Panc1 (cell line): ENCODE measurements around the gene PCDH8. TPM values are rescaled to one million over a fixed set of nuclear protein-coding genes. Genes with fewer than 3 reads are reported as not detected.

Experiments used
- ATAC-seq: fragments of 200-7000 bp; cut with Tn5 transposase; 2 replicates; pipeline ENCODE4 v1.9.1; 2020; ENCODE audit warnings: mild to moderate bottlenecking, moderate library complexity
- BruUV-seq: library from RNA; stranded (reverse); fragments of 400-500 nt; replicated peaks from 2 replicates; lab custom pipeline; 2021; lab: Mats Ljungman, UMichigan
- CTCF ChIA-PET: fragments of 300-600 bp; sonication (Branson Sonifier 250); formaldehyde crosslinking; loops from one replicate; lab custom pipeline; 2022; ENCODE audit warnings: antibody characterized with exemption; lab: Charles Lee
- POLR2A ChIA-PET: fragments of 300-600 bp; sonication (Branson Sonifier 250); formaldehyde crosslinking; loops from one replicate; lab custom pipeline; 2022; ENCODE audit warnings: antibody characterized with exemption; lab: Charles Lee
- DNase-seq: peaks from one replicate; pipeline ENCODE4 v3.0.0-alpha.2; 2010; ENCODE audit warnings: low read depth, low spot score
- H3K27ac ChIP-seq: 2 replicates; pipeline ENCODE4 v1.5.1; 2011; ENCODE audit warnings: mild to moderate bottlenecking, low read length, inconsistent platforms
- H3K27me3 ChIP-seq: fragments of 200-500 bp; sonication (Bioruptor generic); 2 replicates; pipeline ENCODE4 v1.6.0; 2014; ENCODE audit warnings: low read length, inconsistent platforms; ENCODE audit not compliant: control insufficient read depth, insufficient read depth
- H3K36me3 ChIP-seq: fragments of 200-500 bp; sonication (Bioruptor generic); 2 replicates; pipeline ENCODE4 v1.5.1; 2014; ENCODE audit warnings: inconsistent platforms, mild to moderate bottlenecking, low read length, moderate library complexity; ENCODE audit not compliant: control insufficient read depth, insufficient read depth
- H3K4me1 ChIP-seq: 2 replicates; pipeline ENCODE4 v1.5.1; 2011; ENCODE audit warnings: inconsistent platforms, mild to moderate bottlenecking, low read length, moderate library complexity; ENCODE audit not compliant: control insufficient read depth, insufficient read depth
- H3K4me3 ChIP-seq, 2 experiments: 2 replicates each; pipeline ENCODE4 v1.5.1; 2011 to 2012; ENCODE audit warnings: low read depth in 2 of 2, low read length in 2 of 2, mild to moderate bottlenecking in 2 of 2, inconsistent platforms in 1 of 2, moderate library complexity in 1 of 2
- H3K9me3 ChIP-seq: fragments of 200-500 bp; sonication (Bioruptor generic); 2 replicates; pipeline ENCODE4 v1.5.1; 2014; ENCODE audit warnings: low read depth, mild to moderate bottlenecking, inconsistent platforms, low read length, moderate library complexity; ENCODE audit not compliant: control insufficient read depth, insufficient read depth
- CTCF ChIP-seq: fragments of 450-650 bp; IDR thresholded peaks from 2 replicates; pipeline ENCODE4 v1.5.1; 2017; ENCODE audit warnings: mild to moderate bottlenecking
- POLR2AphosphoS5 ChIP-seq: IDR thresholded peaks from 2 replicates; pipeline ENCODE4 v1.6.1; 2012; ENCODE audit warnings: mild to moderate bottlenecking, low read depth, low read length, moderate library complexity
- REST ChIP-seq, 2 experiments: IDR thresholded peaks; 2 replicates each; pipeline ENCODE4 v1.6.1; 2011 to 2012; ENCODE audit warnings: low read depth in 2 of 2, control low read depth in 1 of 2, low read length in 1 of 2, mild to moderate bottlenecking in 1 of 2, moderate library complexity in 1 of 2; ENCODE audit not compliant: insufficient read depth in 1 of 2
- TCF7L2 ChIP-seq: IDR thresholded peaks from 2 replicates; pipeline ENCODE4 v1.6.1; 2011; ENCODE audit warnings: mild to moderate bottlenecking, low read depth, low read length, inconsistent platforms
- in situ Hi-C: cut with HindIII; loops from 2 replicates; pipeline ENCODE4 v1.10.0; 2016; ENCODE audit warnings: low sequenced_read_pairs, low pct_unique_long_range_greater_than_20kb
- intact Hi-C: fragments of 100-400 bp; cut with micrococcal nuclease; formaldehyde crosslinking; loops from one replicate; pipeline ENCODE4 v1.10.0; 2022; ENCODE audit not compliant: unreplicated experiment
- total RNA-seq: library from RNA; stranded (reverse); gene quantifications from one replicate; pipeline ENCODE4 v1.2.1, GENCODE V29; 2021; ENCODE audit not compliant: unreplicated experiment

PCDH8 gene
- total RNA-seq, 1 experiment from 2014 or later = not detected

- TF ChIP-seq POLR2AphosphoS5 (no peak), REST (IDR thresholded peaks at IDR 0.05; ENCODE audit: insufficient read depth in 1 of 2, low read depth in 2 of 2, low read length in 1 of 2) (no peak), TCF7L2 (no peak), CTCF (no peak)
- intact Hi-C loops (no loop called here), in situ Hi-C loops (no loop called here)
- no peak overlapping the region for H3K4me3 ChIP-seq
- H3K9me3 ChIP-seq = no peaks in the 10 kb centered on the region
- H3K27me3 ChIP-seq = no peaks in the 10 kb centered on the region
- DNase-seq (no peak), ATAC-seq (no peak)
- H3K36me3 ChIP-seq = no peaks in the 10 kb centered on the region
- CTCF ChIA-PET = no interaction called here
- POLR2A ChIA-PET = no interaction called here
- no TSS peak for BruUV-seq
- H3K4me1 ChIP-seq = no peaks in the 10 kb centered on the region
- no peak overlapping the region for H3K27ac ChIP-seq
Measured at GRCh38 chr13:52869621-52870020, 21.2 kb upstream of the PCDH8 start.

- DNase-seq (no peak), ATAC-seq (no peak)
- in situ Hi-C loops (no loop called here), intact Hi-C loops (no loop called here)
- H3K36me3 ChIP-seq = no peaks in the 10 kb centered on the region
- no peaks in the 10 kb centered on the region for H3K4me1 ChIP-seq
- H3K27ac ChIP-seq = no peak overlapping the region
- no TSS peak for BruUV-seq
- POLR2A ChIA-PET = no interaction called here
- H3K27me3 ChIP-seq = no peaks in the 10 kb centered on the region
- TF ChIP-seq POLR2AphosphoS5 (no peak), REST (IDR thresholded peaks at IDR 0.05; ENCODE audit: insufficient read depth in 1 of 2, low read depth in 2 of 2, low read length in 1 of 2) (no peak), TCF7L2 (no peak)
- H3K4me3 ChIP-seq = no peak overlapping the region
- CTCF ChIA-PET = no interaction called here
- no peaks in the 10 kb centered on the region for H3K9me3 ChIP-seq
Measured at GRCh38 chr13:52869050-52869449, 20.6 kb upstream of the PCDH8 start.
